CMK (cell line): ENCODE measurements around the gene BPIFA2.
A peak's percentile ranks its signal among the peaks of the same experiment; 100 is the strongest.
"Not testable (repeated sequence)": the region's sequence is repeated elsewhere in the genome, so short reads cannot be mapped to it uniquely, and the experiment has no call there.

Source experiments
- DNase-seq: peaks from one replicate; pipeline ENCODE4 v3.0.0-alpha.2; 2010; ENCODE audit warnings: low read depth

The BPIFA2 gene

DNA sequence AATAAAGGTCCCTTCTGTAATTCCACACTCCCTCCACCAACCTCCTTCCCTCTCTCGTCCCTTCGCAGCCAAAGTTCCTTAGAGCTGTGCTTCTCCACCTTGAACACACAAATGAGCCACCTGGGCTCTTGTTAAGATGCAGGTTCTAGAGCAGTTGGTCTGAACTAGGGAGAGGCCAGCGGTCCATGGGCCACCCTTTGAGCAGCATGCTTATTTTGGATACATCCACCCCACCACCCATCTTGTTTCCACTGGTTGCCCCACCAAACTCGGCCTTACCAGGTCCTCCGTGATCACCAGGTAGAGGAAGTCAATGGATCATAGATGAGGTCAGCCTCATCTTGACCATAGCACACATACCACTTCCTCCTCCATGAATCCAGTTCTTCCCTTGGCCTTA, 7.3 kb upstream of the BPIFA2 start:
- DNase-seq: no peak

DNA sequence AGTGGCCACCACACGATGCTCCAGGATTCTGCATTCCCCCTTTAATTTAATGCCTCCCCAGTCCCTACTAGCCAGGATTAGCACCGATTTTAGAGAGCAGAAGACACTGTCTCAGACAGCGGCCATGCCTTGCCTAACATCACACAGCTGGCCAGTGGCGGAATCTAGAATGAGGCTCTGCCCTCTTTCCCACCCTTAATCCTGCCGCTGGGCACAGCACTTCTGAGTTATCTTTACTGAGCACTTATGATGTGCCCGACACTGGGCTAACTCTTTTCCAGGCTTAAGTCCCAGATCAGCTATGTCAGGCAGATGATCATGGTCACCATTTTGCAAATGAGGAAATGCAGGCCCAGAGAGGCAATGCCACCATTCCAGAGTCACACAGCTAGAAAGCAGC, 5.6 kb upstream of the BPIFA2 start:
- DNase-seq: no peak

DNA sequence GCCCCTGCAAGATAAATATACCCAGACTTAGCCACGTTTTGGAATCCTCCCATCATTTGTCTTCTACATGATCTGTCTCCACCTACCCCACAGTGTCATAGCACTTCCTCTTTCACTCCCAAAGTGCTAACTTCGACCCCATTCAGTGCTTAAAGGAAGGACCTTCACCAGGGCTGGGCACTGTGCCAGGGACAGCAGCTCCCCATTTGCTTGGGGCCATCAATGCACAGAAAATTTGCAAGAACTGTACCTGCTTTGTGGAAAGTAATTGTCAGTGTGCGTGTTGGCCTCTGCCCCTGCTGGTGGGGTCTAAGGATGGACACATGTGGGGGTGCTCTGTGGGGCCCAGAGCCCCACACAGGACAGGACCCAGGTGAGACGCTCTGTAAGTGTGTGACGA, 5.2 kb upstream of the BPIFA2 start:
- DNase-seq: no peak

DNA sequence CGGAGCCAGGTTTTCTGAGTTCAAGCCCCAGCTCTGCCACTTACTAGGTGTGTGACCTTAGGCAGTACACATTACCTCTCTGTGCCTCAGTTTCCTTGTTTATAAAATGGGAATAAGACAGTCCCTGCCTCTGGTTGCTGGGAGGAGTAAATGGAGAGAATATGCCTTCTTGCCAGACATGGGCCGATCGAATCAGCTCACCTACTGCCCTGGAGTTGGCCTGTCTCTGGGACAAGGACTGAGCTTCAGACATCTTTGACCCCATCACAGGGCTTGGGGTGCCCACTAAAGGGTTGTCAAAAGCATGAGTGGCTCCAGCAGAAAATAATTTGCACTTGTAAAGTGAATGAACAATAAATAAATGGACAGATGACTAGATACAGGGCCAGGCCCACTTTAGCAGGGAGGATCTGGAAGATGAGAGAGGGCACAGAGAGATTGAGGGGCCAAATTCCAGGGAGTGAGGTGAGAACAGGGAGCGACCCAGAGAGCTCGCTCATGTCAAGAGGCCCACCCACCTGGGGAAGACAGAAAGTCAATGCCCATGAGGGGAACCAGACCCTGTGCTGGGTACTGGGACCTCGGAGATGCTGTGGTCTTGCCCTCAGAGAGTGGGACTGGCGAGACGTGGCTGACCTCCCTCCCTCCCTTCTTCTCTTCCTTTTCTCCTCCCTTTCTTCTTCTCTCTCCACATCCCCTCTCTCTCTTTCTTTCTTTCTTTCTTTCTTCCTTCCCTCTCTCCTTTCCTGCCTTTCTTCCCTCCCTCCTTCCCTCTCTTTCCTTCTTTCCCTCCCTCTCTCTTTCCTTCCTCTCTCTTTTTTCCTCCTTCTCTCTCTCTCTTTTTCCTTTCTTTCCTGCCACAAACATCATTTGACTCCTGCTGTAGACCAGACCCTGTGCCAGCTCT, 3.9 kb upstream of the BPIFA2 start:
- no peak for DNase-seq

DNA sequence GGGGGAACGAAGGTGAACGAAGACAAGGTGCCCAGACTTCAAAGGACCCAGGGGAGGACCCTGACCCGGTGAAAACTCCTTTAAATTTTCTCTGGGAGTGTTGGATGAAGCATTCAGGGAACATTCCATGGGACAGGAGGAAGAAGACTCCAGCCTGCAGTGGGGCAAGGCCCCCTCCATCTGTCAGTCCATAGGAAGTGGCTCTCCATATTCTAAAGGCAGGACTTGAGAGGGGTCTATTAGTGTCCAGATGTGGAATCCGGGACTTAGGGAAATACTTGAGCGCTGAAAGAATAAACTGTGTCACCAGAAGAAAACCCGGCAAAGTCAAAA, 3.2 kb upstream of the BPIFA2 start:
- no peak for DNase-seq

DNA sequence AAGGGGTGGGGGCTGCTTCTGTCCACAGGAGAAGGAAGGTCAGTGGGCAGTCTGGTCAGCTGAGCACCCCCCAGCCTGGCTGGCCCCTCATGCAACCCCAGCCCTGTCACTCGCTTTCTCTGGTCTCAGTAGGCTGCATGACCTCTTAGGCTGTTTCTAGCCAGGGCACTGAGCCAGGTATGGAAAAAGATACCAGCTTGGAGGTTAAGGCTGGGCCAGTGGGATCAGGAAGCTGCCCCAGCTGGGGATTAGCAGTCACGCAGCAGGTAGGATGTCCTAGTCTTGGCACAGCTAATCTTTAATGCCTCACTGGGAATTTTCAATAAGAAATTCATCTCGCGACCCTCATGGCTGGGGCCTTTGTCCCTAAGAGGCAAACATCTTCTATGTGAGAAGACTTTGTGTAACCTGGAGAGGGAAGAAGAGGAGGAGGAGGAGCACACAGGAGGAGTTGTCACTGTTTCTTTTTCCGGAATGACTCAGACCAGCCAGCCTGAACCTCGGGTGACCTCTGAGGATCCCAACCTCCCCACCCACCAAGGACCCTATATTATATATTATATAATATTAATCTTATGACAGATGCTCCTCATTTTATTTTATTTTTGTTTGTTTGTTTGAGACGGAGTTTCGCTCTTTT, 2.4 kb upstream of the BPIFA2 start:
- DNase-seq: no peak

DNA sequence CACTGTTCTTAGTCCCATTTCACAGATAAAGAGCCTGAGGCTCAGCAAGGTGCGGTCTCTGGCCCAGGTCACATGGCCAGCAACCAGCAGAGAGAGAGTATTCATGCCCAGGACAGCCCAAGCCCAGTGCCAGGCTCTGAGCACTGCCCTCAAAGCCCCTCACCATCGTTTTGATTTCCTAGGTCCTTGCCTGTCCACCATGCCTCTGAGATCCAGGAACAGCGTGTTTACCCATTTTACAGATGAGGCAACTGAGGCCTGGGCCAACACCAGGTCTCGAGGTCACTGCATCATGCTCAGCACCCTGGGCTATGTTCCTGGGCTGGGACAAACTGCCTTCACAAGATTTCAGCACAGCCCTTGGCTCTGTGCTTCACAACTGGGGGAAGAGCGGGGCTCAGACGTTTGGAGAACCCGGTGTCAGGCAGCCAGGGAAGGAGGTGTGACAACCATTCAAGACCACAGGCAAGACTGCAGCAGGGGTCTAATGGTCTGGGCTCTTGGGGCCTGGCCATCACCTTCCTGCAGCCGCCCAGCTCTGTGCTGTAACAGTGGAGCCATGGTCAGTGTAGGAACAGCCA, 1.3 kb upstream of the BPIFA2 start:
- no peak for DNase-seq

DNA sequence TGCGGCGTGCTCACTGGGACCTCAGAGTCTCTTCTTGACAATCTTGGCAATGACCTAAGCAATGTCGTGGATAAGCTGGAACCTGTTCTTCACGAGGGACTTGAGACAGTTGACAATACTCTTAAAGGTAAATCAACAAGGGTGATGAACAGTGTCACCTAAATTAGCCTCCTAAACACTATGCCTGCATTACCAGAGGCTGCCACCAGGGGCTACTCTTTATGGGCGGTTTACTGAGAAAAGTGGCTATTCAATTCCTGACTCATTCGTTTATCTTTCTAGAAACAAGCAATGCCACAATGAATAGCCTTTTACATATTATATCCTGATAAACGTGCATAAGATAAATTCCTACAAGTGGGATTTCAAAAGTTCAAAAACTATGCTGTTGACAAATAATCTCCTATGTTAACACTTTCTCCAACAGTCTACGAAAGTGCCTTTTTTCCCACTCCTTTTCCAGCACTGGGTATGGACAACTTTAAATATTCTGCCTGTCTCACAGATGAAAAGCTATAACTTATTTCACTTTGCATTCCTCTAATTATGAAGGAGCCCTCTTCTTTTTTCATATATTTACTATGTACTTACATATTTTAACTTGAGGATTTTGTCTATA, 1.3 kb downstream of the BPIFA2 start:
- DNase-seq: peak; percentile 18

DNA sequence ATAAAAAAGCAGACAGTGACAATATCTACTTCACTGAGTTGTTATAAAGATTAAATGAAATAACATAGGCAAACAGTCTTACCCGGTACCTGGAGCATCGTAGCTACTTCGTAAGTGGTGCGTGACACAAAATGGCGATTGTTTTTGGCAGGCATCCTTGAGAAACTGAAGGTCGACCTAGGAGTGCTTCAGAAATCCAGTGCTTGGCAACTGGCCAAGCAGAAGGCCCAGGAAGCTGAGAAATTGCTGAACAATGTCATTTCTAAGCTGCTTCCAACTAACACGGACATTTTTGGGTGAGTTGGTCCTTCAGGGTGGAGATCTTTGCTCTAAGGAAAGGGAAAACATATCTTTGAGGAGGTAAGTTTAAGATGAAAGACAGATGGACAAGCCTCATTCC, 4.8 kb downstream of the BPIFA2 start:
- DNase-seq: no peak

DNA sequence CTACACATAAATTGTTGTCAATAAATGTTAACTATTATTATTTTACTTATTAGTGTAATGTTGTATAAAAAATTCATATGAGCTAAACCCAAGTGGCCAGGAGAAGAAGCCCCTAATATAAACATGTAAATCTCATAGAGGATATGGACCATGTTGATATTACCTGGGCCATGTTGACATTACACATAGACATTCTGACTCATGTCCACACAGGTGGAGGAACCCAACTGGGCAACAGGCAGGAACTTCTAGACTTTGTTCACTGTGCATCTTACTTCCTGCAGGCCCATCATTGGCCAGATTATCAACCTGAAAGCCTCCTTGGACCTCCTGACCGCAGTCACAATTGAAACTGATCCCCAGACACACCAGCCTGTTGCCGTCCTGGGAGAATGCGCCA, 7.2 kb downstream of the BPIFA2 start:
- DNase-seq: no peak

DNA sequence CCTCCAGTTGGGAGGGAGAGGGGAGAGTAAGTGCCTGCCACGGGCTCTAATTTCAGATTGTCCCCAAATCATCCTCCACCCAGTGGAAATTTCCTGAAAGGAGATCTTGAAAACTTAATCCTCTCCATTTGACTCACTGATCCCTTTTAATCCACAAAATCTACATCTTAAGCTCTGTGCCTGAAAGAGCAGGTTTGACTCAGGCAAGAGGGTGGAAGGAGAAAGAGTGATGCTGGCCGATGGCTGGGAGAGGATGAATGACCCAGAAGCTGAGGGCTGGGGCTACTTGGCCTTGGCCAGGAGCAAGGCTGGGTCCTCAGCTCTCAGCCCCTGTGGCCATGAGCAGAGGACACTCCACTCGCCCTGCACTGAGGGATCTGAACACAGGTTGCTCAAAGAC, 8.1 kb downstream of the BPIFA2 start:
- DNase-seq: no peak

DNA sequence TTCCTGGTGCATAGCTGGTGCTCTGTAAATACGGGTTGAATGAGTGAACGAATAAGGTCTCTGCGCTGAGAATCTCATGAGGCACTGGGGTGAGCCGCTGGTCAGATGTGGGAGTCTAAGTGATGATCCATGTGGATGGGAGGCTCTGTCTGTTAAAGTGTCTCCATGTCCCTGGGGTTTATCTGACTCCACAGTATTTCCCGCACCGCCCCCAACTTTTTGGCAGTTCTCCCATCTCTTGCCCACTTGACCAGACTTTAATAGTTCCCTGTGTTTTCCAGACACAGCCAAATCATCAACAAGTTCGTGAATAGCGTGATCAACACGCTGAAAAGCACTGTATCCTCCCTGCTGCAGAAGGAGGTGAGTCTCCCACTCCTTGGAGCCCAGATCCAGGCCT, 9.9 kb downstream of the BPIFA2 start:
- DNase-seq: no peak

DNA sequence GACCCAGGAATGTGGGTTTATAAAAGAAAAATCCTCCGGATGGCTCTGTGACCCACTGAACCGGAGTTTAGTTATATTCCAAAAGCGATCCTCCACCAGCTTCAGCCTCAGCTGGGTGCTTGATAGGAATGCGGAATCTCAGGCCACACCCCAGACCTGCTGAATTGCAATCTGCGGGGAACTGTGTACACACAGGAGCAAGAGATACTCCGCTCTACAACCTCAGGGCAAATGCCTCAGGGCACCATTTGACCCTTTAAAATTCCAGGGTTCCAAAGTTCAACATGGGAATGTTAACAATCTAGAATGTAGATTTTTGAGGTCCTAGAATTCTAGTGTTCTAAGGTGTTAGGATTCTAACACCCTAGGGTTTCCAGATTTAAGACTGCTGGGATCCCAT, 10.8 kb downstream of the BPIFA2 start:
- DNase-seq: no peak

DNA sequence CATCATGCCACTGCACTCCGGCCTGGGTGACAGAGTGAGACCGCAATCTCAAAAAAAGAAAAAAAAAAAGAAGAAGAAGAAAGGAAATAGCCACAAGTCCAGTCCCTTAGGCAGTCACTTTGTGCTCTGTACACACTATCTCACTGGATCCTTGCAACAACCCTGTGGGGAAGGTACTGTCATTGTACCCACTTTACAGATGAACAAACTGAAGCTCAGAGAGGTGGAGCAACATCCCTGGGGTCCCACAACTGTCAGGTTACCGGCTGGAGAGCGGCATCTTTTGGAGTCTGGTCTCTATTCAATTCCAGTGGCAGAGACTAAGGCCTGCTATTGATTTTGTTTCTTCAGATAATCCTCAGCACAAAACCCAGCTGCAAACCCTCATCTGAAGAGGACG, 12.2 kb downstream of the BPIFA2 start:
- DNase-seq: no peak

DNA sequence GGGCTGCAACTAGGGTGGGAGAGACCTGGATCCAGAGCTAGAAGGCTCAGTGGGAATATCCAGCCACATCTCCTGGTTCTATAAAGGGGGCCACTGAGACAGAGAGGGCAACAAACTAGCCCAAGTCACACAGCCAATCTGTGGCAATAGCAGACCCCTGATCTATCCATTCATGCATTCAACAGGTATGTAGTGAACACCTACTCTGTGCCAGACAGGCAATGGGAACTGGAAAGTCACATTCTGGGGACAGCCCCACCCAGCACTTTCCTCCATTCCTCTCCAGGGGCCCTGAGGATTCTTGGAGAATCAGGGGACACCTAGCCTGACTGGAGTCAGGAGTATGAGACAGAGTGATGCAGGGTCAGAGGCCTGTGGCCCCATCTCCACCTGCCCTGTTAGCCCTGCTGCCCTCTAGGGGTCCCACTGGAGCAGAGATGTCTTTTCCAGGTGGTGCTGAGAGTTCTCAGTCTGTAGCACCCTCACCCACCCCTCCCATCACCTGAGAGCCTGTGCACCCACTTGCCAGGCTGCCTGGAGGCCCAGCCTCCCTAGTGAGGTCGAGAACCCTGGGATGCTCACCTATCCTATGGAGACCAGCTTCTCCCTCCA, 13.6 kb downstream of the BPIFA2 start:
- DNase-seq: no peak

DNA sequence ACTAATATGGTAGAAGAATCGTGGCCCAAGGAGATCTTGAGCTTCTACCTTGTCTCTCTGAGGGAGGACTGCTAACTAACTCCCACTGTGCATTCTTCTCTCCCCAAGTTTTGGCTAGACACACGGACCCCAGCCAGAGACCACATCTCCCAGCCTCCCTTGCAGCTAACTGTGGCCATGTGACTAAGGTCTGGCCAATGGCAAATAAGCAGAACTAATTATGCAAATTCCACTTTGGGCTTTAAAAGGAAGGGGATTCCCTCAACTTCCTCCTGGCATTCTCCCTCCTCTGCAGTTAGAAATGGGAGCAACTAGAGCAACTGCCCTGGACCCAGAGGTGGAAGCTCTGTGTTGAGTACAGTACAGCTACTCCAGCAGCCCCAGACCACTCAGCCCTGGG, 15.4 kb downstream of the BPIFA2 start:
- DNase-seq: peak; percentile 5

DNA sequence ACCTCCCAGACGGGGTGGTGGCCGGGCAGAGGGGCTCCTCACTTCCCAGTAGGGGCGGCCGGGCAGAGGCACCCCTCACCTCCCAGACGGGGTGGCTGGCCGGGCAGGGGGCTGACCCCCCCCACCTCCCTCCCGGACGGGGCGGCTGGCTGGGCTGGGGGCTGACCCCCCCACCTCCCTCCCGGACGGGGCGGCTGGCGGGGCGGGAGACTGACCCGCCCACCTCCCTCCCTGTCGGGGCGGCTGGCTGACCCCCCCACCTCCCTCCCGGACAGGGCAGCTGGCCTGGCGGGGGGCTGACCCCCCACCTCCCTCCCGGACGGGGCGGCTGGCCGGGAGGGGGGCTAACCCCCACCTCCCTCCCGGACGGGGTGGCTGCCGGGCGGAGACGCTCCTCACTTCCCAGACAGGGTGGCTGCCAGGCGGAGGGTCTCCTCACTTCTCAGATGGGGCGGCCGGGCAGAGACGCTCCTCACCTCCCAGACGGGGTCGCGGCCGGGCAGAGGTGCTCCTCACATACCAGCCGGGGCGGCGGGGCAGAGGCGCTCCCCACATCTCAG, 17.2 kb downstream of the BPIFA2 start:
- DNase-seq: not testable (repeated sequence)

DNA sequence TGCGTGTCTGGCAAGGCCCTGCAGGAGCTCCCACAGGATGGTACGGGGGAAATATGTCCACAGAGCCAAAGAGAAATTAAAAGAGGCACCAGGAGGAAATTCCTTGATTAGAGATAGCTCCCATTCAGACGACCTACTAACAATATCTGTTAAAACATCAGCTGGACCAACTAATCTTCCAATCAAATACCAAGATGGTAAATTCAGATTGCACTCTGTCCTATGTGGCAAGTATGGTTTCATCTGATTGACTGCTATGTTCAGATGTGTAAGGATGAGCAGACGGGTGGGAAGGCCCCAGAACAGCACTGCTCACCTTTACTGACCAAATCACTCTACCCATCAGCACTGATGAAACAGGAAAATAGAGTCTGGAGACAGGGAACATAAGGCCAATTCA, 19.5 kb downstream of the BPIFA2 start:
- DNase-seq: no peak

DNA sequence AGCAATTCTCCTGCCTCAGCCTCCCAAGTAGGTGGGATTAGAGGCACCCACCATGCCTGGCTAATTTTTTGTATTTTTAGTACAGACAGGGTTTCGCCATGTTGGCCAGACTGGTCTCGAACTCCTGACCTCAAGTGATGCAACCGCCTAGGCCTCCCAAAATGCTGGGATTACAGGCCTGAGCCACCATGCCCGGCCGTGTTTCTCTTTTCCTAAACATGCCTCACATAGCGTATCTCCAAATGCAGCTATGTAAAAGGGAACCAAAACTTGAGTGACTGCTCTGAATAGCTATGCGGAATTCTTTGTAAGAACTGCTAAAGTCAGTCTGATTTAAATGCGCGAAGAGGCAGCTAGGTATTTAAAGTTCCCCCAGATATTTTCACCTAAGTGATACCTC, 20.5 kb downstream of the BPIFA2 start:
- no peak for DNase-seq

DNA sequence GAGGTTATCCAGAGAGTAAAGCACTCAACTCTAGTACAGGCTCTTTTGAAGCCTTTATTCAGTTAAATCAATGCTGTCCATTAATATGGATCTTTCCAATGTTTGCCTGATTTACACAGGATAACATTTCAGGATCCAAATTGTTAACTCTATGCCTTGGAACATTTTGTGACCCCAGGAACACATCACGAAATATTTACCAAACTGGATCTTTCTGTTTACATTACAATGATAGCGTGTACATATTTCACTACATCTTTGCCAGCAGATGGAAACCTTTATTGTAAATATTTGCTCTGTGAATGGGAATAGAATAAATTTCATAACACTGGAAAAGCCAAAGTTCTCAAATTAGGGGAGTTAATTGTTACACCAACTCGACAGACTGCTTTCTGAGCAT, 23.5 kb downstream of the BPIFA2 start:
- no peak for DNase-seq

DNA sequence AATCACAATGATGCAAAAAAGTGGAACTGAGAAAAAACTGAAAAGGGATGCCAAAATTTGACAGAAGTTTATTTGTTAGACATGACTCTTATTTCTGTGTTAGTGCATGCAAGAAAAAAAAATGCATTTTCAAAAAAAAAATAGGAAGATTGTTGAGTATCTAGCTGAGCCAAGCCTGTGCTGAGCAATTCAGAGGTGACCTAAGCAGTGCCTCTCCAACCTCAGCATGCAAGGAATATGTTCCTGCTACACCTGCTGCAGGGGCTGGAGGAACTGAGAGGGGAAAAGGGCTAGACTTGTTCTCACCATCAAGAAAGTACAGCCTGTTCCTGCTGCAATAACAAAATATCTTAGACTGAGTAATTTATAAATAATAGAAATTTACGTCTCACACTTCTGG, 24.0 kb downstream of the BPIFA2 start:
- no peak for DNase-seq

DNA sequence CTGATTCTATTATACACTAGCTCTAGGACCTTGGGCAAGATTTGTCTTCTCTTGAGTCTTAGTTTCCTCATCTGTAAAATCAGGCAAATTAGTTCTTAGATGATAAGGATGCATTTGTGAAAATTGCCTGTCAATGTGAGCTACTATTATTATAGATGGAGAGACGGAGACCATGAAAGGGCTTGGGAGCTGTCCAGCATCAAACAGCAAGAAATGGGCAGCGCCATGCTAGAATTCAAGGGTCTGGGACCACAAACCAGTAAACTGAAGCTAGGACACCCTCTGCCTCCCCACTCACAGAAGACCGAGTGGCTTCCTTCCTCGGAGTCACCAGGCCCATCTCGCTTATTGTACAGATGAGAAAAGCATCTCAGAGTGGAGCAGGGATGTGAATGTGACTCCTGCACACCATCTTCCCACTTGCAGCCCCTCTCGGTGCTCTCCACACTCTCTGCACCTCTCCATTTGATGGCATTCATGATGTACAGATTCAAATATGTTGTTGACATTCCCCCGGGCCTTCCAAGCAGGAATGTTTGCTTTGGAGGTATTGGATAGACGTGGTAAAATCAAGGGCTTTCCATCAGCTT, 25.0 kb downstream of the BPIFA2 start:
- no peak for DNase-seq
